HepG2 (cell line): ENCODE data around the gene SMTNL1. TPM values are rescaled to one million over a fixed set of nuclear protein-coding genes. Genes with fewer than 3 reads are reported as not detected.
A peak's percentile ranks its signal among the peaks of the same experiment; 100 is the strongest.

ENCODE experiments used
- CBX2 ChIP-seq, 2 experiments: fragments of 200-600 bp in 1 of 2; sonication (generic); formaldehyde crosslinking in 1 of 2; IDR thresholded peaks; 2 replicates each; pipeline versions ENCODE4 v1.7.0 to v1.8.1; 2018 to 2022; ENCODE audit warnings: low read depth in 2 of 2, low read length in 1 of 2, mild to moderate bottlenecking in 1 of 2, missing genetic modification reagents in 1 of 2
- FOXA3 ChIP-seq: IDR thresholded peaks from 2 replicates; pipeline ENCODE4 v1.6.1; 2016; ENCODE audit warnings: missing genetic modification reagents, missing compliant biosample characterization
- FOXJ3 ChIP-seq: sonication (generic); formaldehyde crosslinking; IDR thresholded peaks from 2 replicates; pipeline ENCODE4 v1.4.0; 2020; ENCODE audit warnings: missing genetic modification reagents, mild to moderate bottlenecking, borderline replicate concordance
- GPN1 ChIP-seq: sonication (generic); formaldehyde crosslinking; IDR thresholded peaks from 2 replicates; pipeline ENCODE4 v1.5.1; 2020; ENCODE audit warnings: missing genetic modification reagents, borderline replicate concordance
- HNRNPL ChIP-seq: fragments of 200-400 bp; formaldehyde crosslinking; IDR thresholded peaks from 2 replicates; pipeline ENCODE4 v1.6.1; 2017; ENCODE audit warnings: mild to moderate bottlenecking, low read depth, low read length
- MAF1 ChIP-seq: sonication (generic); formaldehyde crosslinking; IDR thresholded peaks from 2 replicates; pipeline ENCODE4 v1.5.0; 2020; ENCODE audit warnings: missing genetic modification reagents, borderline replicate concordance
- MZF1 ChIP-seq: sonication (generic); formaldehyde crosslinking; IDR thresholded peaks from 2 replicates; pipeline ENCODE4 v1.8.1; 2023; ENCODE audit warnings: mild to moderate bottlenecking, missing genetic modification reagents, borderline replicate concordance
- POLR2AphosphoS5 ChIP-seq: IDR thresholded peaks from 2 replicates; pipeline ENCODE4 v1.6.1; 2012; ENCODE audit warnings: low read depth, low read length
- SRSF1 ChIP-seq: fragments of 200-400 bp; formaldehyde crosslinking; optimal IDR thresholded peaks from 2 replicates; pipeline ENCODE3; 2017; ENCODE audit warnings: mild to moderate bottlenecking, low read depth, low read length, moderate library complexity
- ZIK1 ChIP-seq: sonication (generic); formaldehyde crosslinking; IDR thresholded peaks from 2 replicates; pipeline ENCODE4 v1.5.0; 2020; ENCODE audit warnings: mild to moderate bottlenecking, low read depth, missing genetic modification reagents, borderline replicate concordance
- ZKSCAN1 ChIP-seq: fragments of 150-350 bp; IDR thresholded peaks from 2 replicates; pipeline ENCODE4 v1.6.1; 2014; ENCODE audit warnings: low read length
- ZNF138 ChIP-seq: sonication (generic); formaldehyde crosslinking; IDR thresholded peaks from 2 replicates; pipeline ENCODE4 v1.5.0; 2020; ENCODE audit warnings: mild to moderate bottlenecking, low read depth, missing genetic modification reagents
- ZNF235 ChIP-seq: sonication (generic); formaldehyde crosslinking; IDR thresholded peaks from 2 replicates; pipeline ENCODE4 v1.8.1; 2023; ENCODE audit warnings: mild to moderate bottlenecking, missing genetic modification reagents, borderline replicate concordance
- ZNF772 ChIP-seq: sonication (generic); formaldehyde crosslinking; IDR thresholded peaks from 2 replicates; pipeline ENCODE4 v1.5.0; 2020; ENCODE audit warnings: mild to moderate bottlenecking, missing genetic modification reagents
- polyA plus RNA-seq, 8 experiments: library from polyadenylated mRNA; depleted of rRNA in 3 of 8; stranded (reverse) in 7 of 8; unstranded in 1 of 8; fragments of >200 nt; fragmentation: Illumina TruSeq in 4 of 8; extraction: Trizol in 4 of 8; gene quantifications; 2 replicates each; pipeline versions ENCODE4 v1.2.1 to v1.2.3, GENCODE V29; 2011 to 2016; ENCODE audit warnings: low read depth in 4 of 8, missing spikeins in 1 of 8, mixed read lengths in 1 of 8; ENCODE audit not compliant: insufficient read depth in 1 of 8
- total RNA-seq, 5 experiments: library from RNA; depleted of rRNA; stranded (reverse); fragments of >200 nt; fragmentation: Illumina TruSeq; extraction: Trizol; gene quantifications; 2 replicates each; pipeline ENCODE4 v1.2.3, GENCODE V29; 2016; ENCODE audit warnings: low read depth in 1 of 5
- TF ChIP-seq, protein P1 (sequence below): sonication (generic); formaldehyde crosslinking; IDR thresholded peaks from 2 replicates; pipeline ENCODE4 v1.5.0; 2020; ENCODE audit warnings: mild to moderate bottlenecking, missing genetic modification reagents
- TF ChIP-seq, protein P2 (sequence below): fragments of 450-650 bp; IDR thresholded peaks from 2 replicates; pipeline ENCODE4 v1.6.1; 2017; ENCODE audit warnings: mild to moderate bottlenecking
- TF ChIP-seq, protein P3 (sequence below): sonication (generic); formaldehyde crosslinking; IDR thresholded peaks from 2 replicates; pipeline ENCODE4 v1.8.0; 2022; ENCODE audit warnings: mild to moderate bottlenecking, missing genetic modification reagents, moderate library complexity
- TF ChIP-seq, protein P4 (sequence below): sonication (generic); formaldehyde crosslinking; IDR thresholded peaks from 2 replicates; pipeline ENCODE4 v1.4.0; 2020; ENCODE audit warnings: missing genetic modification reagents, mild to moderate bottlenecking, borderline replicate concordance

The SMTNL1 gene
- total and polyA plus RNA-seq, 2 of the 13 experiments (the other 11 are each of a cell fraction or from before 2014, with no cell fraction given), result 0.04 TPM; not detected in 1

DNA sequence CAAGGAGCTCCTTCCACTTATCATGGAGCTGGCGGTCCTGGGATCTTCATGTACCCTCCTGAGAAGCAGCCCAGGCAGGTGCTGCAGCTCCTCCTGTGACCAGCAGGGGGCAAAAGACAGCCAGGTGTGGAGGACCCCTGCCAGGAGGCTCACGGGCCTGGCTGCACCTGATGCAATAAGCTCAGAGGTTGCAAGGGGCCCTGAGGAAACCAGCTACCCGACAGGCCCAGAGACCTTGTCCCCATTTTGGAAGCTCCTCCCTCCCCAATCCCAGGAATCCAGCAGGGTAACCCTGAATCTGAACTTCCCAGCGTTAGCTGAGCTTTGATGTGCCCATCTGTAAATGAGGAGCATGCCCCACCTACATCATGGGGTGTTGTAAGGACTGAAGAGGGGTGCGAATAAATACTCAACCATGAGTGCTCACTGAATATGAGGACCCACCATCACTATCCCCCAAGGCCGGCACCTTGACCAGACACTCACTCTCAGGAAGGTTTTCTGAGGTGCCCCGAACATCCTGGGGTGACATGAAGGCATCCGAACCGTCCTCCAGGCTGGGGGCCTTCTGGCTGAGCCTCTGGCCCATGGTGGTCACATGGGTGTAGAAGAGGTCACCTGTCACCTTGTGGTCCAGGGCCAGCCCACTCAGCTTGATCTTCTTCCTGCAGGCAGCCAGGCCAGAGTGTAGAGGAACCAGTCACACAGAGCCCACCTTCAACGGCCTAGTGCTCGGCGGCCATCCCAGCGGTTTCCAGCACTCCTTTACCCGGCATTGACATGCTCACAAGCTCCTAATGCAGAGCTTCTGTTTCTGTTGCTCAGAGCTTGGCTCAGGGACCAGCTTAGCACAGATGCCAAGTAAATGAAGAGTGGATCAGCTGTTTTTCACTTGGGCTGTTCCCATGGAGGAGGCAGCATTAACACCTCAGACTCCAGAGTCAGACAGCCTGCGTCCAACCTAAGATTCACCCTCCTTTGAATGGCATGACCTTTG lies 43.6 kb upstream of the SMTNL1 start (continued):
- TF ChIP-seq, protein P1, sequence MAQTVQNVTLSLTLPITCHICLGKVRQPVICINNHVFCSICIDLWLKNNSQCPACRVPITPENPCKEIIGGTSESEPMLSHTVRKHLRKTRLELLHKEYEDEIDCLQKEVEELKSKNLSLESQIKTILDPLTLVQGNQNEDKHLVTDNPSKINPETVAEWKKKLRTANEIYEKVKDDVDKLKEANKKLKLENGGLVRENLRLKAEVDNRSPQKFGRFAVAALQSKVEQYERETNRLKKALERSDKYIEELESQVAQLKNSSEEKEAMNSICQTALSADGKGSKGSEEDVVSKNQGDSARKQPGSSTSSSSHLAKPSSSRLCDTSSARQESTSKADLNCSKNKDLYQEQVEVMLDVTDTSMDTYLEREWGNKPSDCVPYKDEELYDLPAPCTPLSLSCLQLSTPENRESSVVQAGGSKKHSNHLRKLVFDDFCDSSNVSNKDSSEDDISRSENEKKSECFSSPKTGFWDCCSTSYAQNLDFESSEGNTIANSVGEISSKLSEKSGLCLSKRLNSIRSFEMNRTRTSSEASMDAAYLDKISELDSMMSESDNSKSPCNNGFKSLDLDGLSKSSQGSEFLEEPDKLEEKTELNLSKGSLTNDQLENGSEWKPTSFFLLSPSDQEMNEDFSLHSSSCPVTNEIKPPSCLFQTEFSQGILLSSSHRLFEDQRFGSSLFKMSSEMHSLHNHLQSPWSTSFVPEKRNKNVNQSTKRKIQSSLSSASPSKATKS (CRISPR knock-in tag), result no peak
- no peak for TF ChIP-seq MZF1 (CRISPR knock-in tag)
- TF ChIP-seq FOXA3 (CRISPR knock-in tag), result peak; percentile 67
- TF ChIP-seq ZNF235 (CRISPR knock-in tag), result no peak
- TF ChIP-seq FOXJ3 (CRISPR knock-in tag), result no peak
- TF ChIP-seq SRSF1, result no peak
- no peak for TF ChIP-seq ZNF138 (CRISPR knock-in tag)
- TF ChIP-seq MAF1 (CRISPR knock-in tag), result no peak
- TF ChIP-seq, protein P2, sequence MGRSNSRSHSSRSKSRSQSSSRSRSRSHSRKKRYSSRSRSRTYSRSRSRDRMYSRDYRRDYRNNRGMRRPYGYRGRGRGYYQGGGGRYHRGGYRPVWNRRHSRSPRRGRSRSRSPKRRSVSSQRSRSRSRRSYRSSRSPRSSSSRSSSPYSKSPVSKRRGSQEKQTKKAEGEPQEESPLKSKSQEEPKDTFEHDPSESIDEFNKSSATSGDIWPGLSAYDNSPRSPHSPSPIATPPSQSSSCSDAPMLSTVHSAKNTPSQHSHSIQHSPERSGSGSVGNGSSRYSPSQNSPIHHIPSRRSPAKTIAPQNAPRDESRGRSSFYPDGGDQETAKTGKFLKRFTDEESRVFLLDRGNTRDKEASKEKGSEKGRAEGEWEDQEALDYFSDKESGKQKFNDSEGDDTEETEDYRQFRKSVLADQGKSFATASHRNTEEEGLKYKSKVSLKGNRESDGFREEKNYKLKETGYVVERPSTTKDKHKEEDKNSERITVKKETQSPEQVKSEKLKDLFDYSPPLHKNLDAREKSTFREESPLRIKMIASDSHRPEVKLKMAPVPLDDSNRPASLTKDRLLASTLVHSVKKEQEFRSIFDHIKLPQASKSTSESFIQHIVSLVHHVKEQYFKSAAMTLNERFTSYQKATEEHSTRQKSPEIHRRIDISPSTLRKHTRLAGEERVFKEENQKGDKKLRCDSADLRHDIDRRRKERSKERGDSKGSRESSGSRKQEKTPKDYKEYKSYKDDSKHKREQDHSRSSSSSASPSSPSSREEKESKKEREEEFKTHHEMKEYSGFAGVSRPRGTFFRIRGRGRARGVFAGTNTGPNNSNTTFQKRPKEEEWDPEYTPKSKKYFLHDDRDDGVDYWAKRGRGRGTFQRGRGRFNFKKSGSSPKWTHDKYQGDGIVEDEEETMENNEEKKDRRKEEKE, result no peak
- TF ChIP-seq GPN1 (CRISPR knock-in tag), result no peak
- TF ChIP-seq CBX2 (IDR thresholded peaks at IDR 0.05; ENCODE audit: low read depth, low read length), result no peak
- no peak for TF ChIP-seq CBX2 (CRISPR knock-in tag; IDR thresholded peaks at IDR 0.05; ENCODE audit: low read depth)
- TF ChIP-seq, protein P3, sequence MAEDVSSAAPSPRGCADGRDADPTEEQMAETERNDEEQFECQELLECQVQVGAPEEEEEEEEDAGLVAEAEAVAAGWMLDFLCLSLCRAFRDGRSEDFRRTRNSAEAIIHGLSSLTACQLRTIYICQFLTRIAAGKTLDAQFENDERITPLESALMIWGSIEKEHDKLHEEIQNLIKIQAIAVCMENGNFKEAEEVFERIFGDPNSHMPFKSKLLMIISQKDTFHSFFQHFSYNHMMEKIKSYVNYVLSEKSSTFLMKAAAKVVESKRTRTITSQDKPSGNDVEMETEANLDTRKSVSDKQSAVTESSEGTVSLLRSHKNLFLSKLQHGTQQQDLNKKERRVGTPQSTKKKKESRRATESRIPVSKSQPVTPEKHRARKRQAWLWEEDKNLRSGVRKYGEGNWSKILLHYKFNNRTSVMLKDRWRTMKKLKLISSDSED (CRISPR knock-in tag), result no peak
- TF ChIP-seq ZIK1 (CRISPR knock-in tag), result no peak
- no peak for TF ChIP-seq ZKSCAN1
- peak; percentile 3; the same call in 1 of the 2 replicates for TF ChIP-seq ZNF772 (CRISPR knock-in tag)
- no peak for TF ChIP-seq POLR2AphosphoS5
- TF ChIP-seq, protein P4, sequence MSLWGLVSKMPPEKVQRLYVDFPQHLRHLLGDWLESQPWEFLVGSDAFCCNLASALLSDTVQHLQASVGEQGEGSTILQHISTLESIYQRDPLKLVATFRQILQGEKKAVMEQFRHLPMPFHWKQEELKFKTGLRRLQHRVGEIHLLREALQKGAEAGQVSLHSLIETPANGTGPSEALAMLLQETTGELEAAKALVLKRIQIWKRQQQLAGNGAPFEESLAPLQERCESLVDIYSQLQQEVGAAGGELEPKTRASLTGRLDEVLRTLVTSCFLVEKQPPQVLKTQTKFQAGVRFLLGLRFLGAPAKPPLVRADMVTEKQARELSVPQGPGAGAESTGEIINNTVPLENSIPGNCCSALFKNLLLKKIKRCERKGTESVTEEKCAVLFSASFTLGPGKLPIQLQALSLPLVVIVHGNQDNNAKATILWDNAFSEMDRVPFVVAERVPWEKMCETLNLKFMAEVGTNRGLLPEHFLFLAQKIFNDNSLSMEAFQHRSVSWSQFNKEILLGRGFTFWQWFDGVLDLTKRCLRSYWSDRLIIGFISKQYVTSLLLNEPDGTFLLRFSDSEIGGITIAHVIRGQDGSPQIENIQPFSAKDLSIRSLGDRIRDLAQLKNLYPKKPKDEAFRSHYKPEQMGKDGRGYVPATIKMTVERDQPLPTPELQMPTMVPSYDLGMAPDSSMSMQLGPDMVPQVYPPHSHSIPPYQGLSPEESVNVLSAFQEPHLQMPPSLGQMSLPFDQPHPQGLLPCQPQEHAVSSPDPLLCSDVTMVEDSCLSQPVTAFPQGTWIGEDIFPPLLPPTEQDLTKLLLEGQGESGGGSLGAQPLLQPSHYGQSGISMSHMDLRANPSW (CRISPR knock-in tag), result no peak
- TF ChIP-seq HNRNPL, result no peak
